Activated CD4-positive, alpha-beta T cell treated with anti-CD3 and anti-CD28 coated beads for 36 hours (primary cell): ENCODE results near the gene DNAJC11. TPM values are rescaled to one million over a fixed set of nuclear protein-coding genes. Genes with fewer than 3 reads are reported as not detected.
"Not testable (repeated sequence)": the region's sequence is repeated elsewhere in the genome, so short reads cannot be mapped to it uniquely, and the experiment has no call there.

Experiments
- ATAC-seq: fragments of 200-7000 bp; cut with Tn5 transposase; one replicate; pipeline ENCODE4 v1.10.0; 2021; ENCODE audit warnings: mild to moderate bottlenecking, moderate library complexity
- CTCF ChIA-PET: fragments of 350-600 bp; sonication (Branson Sonifier 250); formaldehyde crosslinking; loops from one replicate; lab custom pipeline; 2021; ENCODE audit warnings: antibody characterized with exemption; lab: Charles Lee
- POLR2A ChIA-PET: fragments of 350-600 bp; sonication (Branson Sonifier 250); formaldehyde crosslinking; loops from one replicate; lab custom pipeline; 2021; ENCODE audit warnings: antibody characterized with exemption, inconsistent platforms; lab: Charles Lee
- DNase-seq: peaks from one replicate; pipeline ENCODE4 v3.0.0-alpha.2; 2020
- H3K27ac Mint-ChIP-seq: one replicate; pipeline ENCODE4 v1.8.0; 2021; ENCODE audit warnings: mixed read lengths
- H3K27me3 Mint-ChIP-seq: one replicate; pipeline ENCODE4 v1.8.0; 2021; ENCODE audit warnings: mixed read lengths
- H3K36me3 Mint-ChIP-seq: one replicate; pipeline ENCODE4 v1.8.0; 2021; ENCODE audit warnings: low read depth, mixed read lengths
- H3K4me1 Mint-ChIP-seq: one replicate; pipeline ENCODE4 v1.8.0; 2021; ENCODE audit warnings: mixed read lengths
- H3K4me3 Mint-ChIP-seq: one replicate; pipeline ENCODE4 v1.8.0; 2021; ENCODE audit warnings: mild to moderate bottlenecking, moderate library complexity, mixed read lengths
- H3K9me3 Mint-ChIP-seq: one replicate; pipeline ENCODE4 v1.8.0; 2021; ENCODE audit warnings: low read depth, mixed read lengths
- intact Hi-C, 2 experiments: fragments of 100-400 bp; cut with DNase I in 1 of 2; cut with micrococcal nuclease in 1 of 2; formaldehyde crosslinking; loops; one replicate each; pipeline versions ENCODE4 v1.14.2 to v1.15.1; 2022 to 2024; cut with DNase I, micrococcal nuclease
- total RNA-seq, 2 experiments: library from RNA; stranded (reverse); gene quantifications; one replicate each; pipeline ENCODE4 v1.2.3, GENCODE V29; 2021

Gene DNAJC11
- total RNA-seq, 2 experiments from 2014 or later: 53.2 to 62.0 TPM

DNA sequence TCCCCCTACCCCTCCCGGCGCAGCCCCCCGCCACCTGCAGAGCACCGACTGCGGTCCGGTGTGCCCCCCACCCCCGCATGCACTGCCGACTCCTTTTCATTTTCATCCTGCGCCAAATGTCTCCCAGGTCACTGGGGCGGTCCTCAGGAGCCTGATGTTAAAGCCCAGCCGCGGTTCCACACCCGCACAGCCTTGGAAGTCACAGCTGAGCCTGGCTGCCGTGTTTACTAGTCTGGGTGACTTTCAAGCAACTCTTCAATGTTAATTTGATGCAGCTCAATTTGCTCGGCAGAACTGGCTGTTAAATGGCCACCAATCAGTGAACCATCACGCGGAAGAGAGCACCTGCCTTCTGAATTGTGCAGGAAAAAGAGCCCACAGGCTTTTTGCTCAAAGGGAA lies 49.7 kb downstream of the DNAJC11 start:
- Mint-ChIP-seq H3K4me1 (no peaks in the 10 kb centered on the region), H3K4me3 (no peak overlapping the region), H3K9me3 (no peaks in the 10 kb centered on the region), H3K27me3 (no peaks in the 10 kb centered on the region), H3K27ac (no peak overlapping the region), H3K36me3 (peaks cover 10% of the 10 kb centered on the region)
- intact Hi-C loops: no loop called here
- CTCF ChIA-PET: interaction anchor here (0.6 kb wide), 1 partner anchor 99 kb away, joined by 3 read pairs; no protein-coding TSS in a partner anchor
- ATAC-seq: no peak
- POLR2A ChIA-PET: no interaction called here
- no peak for DNase-seq

DNA sequence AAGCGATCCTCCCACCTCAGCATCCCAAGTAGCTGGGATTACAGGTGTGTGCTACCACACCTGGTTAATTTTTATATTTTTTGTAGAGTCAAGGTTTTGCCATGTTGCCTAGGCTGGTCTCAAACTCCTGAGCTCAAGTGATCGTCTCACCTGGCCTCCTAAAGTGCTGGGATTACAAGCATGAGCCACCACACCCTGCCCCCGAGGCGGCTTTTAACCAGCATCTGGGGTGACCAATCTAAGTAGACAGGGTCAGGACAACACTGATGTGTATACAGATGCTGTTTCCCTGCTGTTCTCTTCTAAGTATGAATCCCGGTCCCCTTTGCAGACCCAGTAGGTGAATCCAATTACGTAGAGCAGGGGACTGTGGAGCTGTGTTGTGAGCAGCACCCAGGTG lies 53.1 kb downstream of the DNAJC11 start:
- Mint-ChIP-seq H3K4me3 (no peak overlapping the region), H3K9me3 (no peaks in the 10 kb centered on the region), H3K27me3 (no peaks in the 10 kb centered on the region), H3K36me3 (peaks cover 21% of the 10 kb centered on the region), H3K27ac (no peak overlapping the region), H3K4me1 (no peaks in the 10 kb centered on the region)
- DNase-seq (no peak), ATAC-seq (no peak)
- CTCF ChIA-PET: interaction anchor here (0.6 to 1.1 kb wide), 2 partner anchors 37 to 162 kb away, joined by 3 to 7 read pairs; no protein-coding TSS in a partner anchor
- POLR2A ChIA-PET: no interaction called here
- intact Hi-C loops: no loop called here

DNA sequence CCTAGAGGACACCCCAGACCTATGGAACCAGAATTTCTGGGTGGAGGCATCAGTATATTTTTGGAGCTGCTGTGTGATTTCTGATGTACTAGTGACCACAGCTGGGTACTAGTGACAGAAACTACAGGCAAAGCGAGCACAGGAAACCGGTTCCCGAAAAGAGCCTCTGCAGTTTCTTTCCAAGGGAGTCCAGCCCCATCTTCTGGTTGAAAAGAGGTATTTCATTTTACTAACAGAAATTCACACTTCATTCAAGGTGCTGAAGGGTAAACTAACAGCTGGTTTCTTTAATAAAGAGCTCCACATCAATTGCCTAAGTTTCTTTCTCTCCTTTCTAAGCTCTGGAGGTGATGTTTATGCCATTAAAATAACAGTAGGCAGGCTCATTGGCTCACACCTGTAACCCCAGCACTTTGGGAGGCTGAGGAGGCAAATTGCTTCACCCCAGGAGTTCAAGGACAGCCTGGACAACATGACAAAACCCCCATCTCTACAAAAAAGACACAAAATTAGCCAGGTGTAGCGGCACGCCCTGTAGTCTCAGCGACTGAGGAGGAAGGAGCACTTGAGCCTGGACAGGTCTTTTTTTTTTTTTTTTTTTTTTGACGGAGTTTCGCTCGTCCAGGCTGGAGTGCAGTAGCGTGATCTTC lies 55.0 kb downstream of the DNAJC11 start:
- DNase-seq: peak; percentile 41
- no peak overlapping the region for H3K4me3 Mint-ChIP-seq
- H3K9me3 Mint-ChIP-seq: no peaks in the 10 kb centered on the region
- intact Hi-C loops: loop anchor here (1.0 kb wide), 2 partner anchors 92 to 160 kb away; partner anchors contain the start of gene NOL9 (in 1 of the 2)
- peak; percentile 51 for ATAC-seq
- no peak overlapping the region for H3K27ac Mint-ChIP-seq
- CTCF ChIA-PET: interaction anchor here (0.5 to 2.0 kb wide), 24 partner anchors 8 to 602 kb away, joined by 3 to 10 read pairs (median 4); partner anchors contain the start of genes KLHL21, NOL9, PLEKHG5 and TAS1R1
- H3K4me1 Mint-ChIP-seq: no peaks in the 10 kb centered on the region
- peaks cover 24% of the 10 kb centered on the region for H3K36me3 Mint-ChIP-seq
- no peaks in the 10 kb centered on the region for H3K27me3 Mint-ChIP-seq
- POLR2A ChIA-PET: no interaction called here

DNA sequence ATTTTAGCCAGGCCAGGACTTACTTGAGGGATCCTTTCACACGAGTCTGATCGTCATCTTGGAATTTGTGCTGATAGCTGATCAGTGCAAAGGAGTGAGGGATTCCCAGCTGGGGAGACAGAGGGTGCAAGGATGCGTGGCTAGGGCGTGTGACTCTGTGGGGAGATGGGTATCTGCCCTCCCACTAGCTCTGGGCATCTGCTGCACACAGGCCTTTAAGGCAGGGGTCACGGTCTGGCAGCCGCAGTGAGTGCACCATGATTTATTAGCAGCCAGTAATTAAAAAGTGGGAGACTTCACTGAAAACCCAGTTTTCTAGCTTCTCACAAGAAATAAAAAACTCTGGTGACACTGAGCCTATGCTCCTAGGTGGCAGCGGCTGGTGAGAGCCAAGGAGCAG lies 56.6 kb downstream of the DNAJC11 start:
- H3K27me3 Mint-ChIP-seq: no peaks in the 10 kb centered on the region
- H3K9me3 Mint-ChIP-seq: no peaks in the 10 kb centered on the region
- H3K36me3 Mint-ChIP-seq: peaks cover 22% of the 10 kb centered on the region
- no peak for ATAC-seq
- POLR2A ChIA-PET: interaction anchor here (0.6 kb wide), 1 partner anchor 13 kb away, joined by 3 read pairs; no protein-coding TSS in a partner anchor
- DNase-seq: no peak
- intact Hi-C loops: no loop called here
- H3K27ac Mint-ChIP-seq: no peak overlapping the region
- CTCF ChIA-PET: interaction anchor here (0.7 to 2.0 kb wide), 3 partner anchors 13 to 307 kb away, joined by 3 to 8 read pairs (median 3); no protein-coding TSS in a partner anchor
- no peak overlapping the region for H3K4me3 Mint-ChIP-seq
- no peaks in the 10 kb centered on the region for H3K4me1 Mint-ChIP-seq

DNA sequence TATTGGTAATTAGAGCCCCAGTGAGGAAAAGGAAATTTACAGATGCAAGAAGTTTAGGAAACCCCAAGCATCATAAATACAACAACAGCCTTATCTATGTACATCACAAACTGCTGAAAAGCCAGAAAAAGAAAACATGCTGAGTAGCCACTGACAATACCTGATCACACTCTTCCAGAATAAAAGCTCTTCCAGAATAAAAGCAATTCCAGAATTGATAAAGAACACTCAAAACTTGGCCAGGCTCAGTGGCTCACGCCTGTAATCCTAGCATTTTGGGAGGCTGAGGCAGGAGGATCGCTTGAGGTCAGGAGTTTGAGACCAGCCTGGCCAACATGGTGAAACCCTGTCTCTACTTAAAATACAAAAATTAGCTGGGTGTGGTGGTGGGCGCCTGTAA lies 60.7 kb downstream of the DNAJC11 start:
- peaks cover 37% of the 10 kb centered on the region for H3K36me3 Mint-ChIP-seq
- POLR2A ChIA-PET, intact Hi-C loops, H3K9me3 Mint-ChIP-seq, DNase-seq, H3K4me1 Mint-ChIP-seq, H3K27ac Mint-ChIP-seq, H3K27me3 Mint-ChIP-seq, ATAC-seq, H3K4me3 Mint-ChIP-seq: not testable (repeated sequence)
- CTCF ChIA-PET: interaction anchor here (1.2 kb wide), 1 partner anchor 12 kb away, joined by 3 read pairs; no protein-coding TSS in a partner anchor

DNA sequence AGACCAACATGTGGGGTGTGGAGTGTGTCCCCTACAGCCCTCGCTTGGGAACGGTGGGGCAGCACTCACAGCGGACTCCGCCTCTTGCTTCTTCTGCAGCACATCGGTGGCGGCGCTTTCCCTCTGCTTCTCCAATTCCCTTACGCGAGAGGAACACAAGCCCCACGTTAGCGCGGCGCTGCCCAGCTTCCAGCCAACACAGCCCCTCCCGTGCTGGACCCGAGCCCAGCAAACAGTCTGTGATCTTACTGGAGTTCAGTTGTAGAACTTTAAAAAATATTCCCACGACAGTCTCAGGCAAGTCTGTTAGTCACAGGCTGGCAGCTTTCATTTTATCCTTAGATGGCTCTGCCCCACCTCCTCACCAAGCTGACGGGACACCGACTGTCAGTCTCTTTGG lies 63.4 kb downstream of the DNAJC11 start:
- no peak for DNase-seq
- Mint-ChIP-seq H3K9me3 (no peaks in the 10 kb centered on the region), H3K36me3 (peaks cover 44% of the 10 kb centered on the region), H3K27me3 (no peaks in the 10 kb centered on the region), H3K27ac (no peak overlapping the region), H3K4me1 (no peaks in the 10 kb centered on the region), H3K4me3 (no peak overlapping the region)
- ChIA-PET POLR2A (no interaction called here), CTCF (interaction anchor here (0.8 to 1.3 kb wide), 2 partner anchors 10 to 13 kb away, joined by 3 to 4 read pairs; no protein-coding TSS in a partner anchor)
- intact Hi-C loops: no loop called here
- ATAC-seq: no peak

DNA sequence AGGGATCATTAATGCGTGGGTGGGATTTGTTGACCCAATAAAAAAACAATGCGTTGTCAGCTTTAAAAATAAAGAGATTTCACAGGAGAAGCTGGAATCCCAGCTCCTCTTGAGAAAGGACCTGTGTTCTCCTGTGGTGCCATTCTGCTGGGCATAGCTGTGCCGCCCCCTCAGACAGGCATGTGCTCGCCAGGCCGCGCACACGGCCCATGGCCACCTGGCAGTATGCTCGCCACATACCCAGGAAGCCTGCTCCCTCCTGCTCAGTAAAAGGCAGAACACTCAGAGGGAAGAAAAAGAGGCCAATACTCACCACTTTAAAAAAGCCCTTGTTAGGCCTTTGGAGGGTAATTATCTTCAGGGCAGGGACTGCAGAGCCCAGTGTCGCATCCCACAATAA lies 63.8 kb downstream of the DNAJC11 start:
- H3K4me3 Mint-ChIP-seq: no peak overlapping the region
- H3K27me3 Mint-ChIP-seq: no peaks in the 10 kb centered on the region
- ChIA-PET POLR2A (no interaction called here), CTCF (interaction anchor here (0.5 to 1.3 kb wide), 6 partner anchors 9 to 596 kb away, joined by 3 to 4 read pairs (median 4); no protein-coding TSS in a partner anchor)
- H3K4me1 Mint-ChIP-seq: no peaks in the 10 kb centered on the region
- ATAC-seq (no peak), DNase-seq (no peak)
- intact Hi-C loops: no loop called here
- H3K36me3 Mint-ChIP-seq: peaks cover 45% of the 10 kb centered on the region
- no peaks in the 10 kb centered on the region for H3K9me3 Mint-ChIP-seq
- no peak overlapping the region for H3K27ac Mint-ChIP-seq

DNA sequence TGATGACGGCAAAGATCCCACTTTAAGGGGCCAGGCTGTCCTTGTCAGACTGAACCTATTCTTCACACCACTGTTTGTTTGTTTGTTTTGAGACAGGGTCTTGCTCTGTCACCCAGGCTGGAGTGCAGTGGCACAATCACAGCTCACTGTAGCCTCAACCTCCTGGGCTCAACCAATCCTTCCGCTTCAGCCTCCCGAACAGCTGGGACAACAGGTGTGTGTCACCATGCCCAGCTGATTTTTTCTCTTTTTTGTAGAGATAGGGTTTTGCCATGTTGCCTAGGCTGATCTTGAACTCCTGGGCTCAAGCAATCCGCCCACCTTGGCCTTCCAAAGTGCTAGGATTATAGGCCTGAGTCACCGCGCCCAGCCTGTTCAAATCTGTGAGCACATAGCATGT lies 64.8 kb downstream of the DNAJC11 start:
- intact Hi-C loops, H3K4me3 Mint-ChIP-seq, DNase-seq, H3K27me3 Mint-ChIP-seq, POLR2A ChIA-PET, ATAC-seq, H3K4me1 Mint-ChIP-seq, H3K9me3 Mint-ChIP-seq, H3K27ac Mint-ChIP-seq: not testable (repeated sequence)
- peaks cover 43% of the 10 kb centered on the region for H3K36me3 Mint-ChIP-seq
- CTCF ChIA-PET: interaction anchor here (0.7 kb wide), 1 partner anchor 375 kb away, joined by 4 read pairs; no protein-coding TSS in a partner anchor

DNA sequence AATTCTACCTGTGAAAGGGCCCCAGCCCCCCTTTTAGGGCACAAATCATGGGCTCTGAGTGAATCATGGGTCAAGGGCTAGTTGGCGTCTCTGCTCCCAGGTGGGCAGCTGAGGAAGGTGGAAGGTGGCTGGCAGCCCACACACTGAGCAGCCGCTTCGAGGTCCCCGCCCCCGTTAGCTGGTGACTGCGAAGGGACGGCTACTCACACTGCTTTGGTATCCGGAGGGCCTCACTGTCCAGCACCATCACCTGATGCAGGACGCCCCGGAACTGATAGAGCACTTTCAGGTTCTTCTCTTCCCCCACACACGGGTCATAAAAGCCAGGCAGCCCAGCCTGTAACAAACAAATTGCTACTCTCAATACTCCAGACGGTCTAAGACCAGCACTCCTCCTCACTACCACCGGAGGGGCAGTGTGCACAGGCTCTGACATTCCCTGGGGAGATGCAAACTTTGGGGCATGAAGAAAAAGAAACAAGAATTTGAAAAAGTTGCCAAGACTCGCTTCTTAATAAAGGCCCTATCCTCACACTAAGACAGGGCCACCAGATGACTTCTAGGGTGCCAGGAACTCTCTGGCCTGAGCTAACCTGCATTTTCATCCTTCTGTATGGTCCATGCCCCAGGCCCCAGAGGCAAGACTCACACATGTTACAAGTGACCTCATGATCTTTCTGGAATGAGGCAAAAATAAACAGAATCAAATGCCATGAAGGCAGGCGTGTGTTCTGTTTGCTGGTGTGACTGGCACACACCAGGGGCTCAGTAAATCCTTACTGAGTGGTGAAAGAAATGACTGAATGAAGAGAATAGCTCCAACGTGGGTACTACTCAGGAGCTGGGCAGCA lies 65.5 kb downstream of the DNAJC11 start:
- Mint-ChIP-seq H3K4me1 (no peaks in the 10 kb centered on the region), H3K4me3 (no peak overlapping the region), H3K27ac (no peak overlapping the region), H3K27me3 (no peaks in the 10 kb centered on the region), H3K36me3 (peaks cover 43% of the 10 kb centered on the region), H3K9me3 (no peaks in the 10 kb centered on the region)
- ChIA-PET CTCF (interaction anchor here (0.7 kb wide), 1 partner anchor 375 kb away, joined by 4 read pairs; no protein-coding TSS in a partner anchor), POLR2A (no interaction called here)
- no peak for ATAC-seq
- no peak for DNase-seq
- intact Hi-C loops: no loop called here

DNA sequence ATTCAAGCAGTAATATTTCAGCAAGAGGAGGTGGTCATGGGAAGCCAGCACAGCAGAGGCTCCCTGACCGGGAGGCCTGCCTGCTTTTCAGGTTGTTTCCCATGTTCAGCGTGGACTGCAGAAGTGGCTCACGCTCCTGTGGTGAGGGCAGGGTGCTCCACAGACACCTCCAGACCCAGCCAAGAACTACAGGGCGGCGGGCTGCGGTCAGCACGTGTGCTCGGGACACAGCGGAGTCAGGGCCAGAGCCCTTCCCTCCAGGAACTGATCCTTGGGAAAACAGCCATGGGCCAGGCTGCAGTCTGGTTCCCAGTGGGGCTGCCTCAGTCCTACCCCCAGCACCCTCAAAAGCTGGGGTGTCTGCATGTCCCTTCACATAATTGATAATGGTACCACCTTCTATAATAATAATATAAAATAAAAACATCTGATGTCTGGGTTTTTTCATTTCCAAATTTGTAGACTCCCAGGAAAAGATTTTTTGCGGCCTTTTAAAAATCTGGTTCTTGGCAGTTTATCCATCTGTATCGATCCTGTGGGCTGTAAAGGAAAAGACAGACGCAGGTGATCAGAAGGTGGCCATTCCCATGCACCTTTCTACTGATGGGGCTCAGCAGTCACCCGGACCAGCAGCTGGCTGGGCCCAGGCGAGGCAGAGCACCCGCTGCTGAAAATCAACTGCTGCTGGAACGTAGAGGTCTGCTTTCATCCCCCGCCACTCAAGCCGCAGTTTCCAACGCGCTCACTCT lies 66.3 kb downstream of the DNAJC11 start:
- CTCF ChIA-PET: interaction anchor here (0.9 to 1.5 kb wide), 3 partner anchors 19 to 81 kb away, joined by 3 to 6 read pairs (median 5); partner anchors contain the start of genes NOL9 and TAS1R1
- no peak overlapping the region for H3K4me3 Mint-ChIP-seq
- H3K9me3 Mint-ChIP-seq: no peaks in the 10 kb centered on the region
- no peak overlapping the region for H3K27ac Mint-ChIP-seq
- no peaks in the 10 kb centered on the region for H3K4me1 Mint-ChIP-seq
- DNase-seq: no peak
- H3K36me3 Mint-ChIP-seq: peaks cover 43% of the 10 kb centered on the region
- POLR2A ChIA-PET: no interaction called here
- no peaks in the 10 kb centered on the region for H3K27me3 Mint-ChIP-seq
- no peak for ATAC-seq
- intact Hi-C loops: no loop called here
